GM18873 (cell line): ENCODE results near the gene UGT1A10.

Experiments
- ATAC-seq: cut with Tn5 transposase; IDR thresholded peaks from one replicate; pipeline ENCODE4 v1.9.1; 2021; ENCODE audit warnings: mild to moderate bottlenecking, moderate library complexity, moderate number of reproducible peaks; ENCODE audit not compliant: unreplicated experiment, low FRiP score

Gene UGT1A10

GRCh38 chr2:233818639-233819621 is 182.7 kb downstream of the UGT1A10 start:
- ATAC-seq, result no peak

GRCh38 chr2:233819884-233820773 is 183.9 kb downstream of the UGT1A10 start:
- no peak for ATAC-seq

- ATAC-seq, result no peak
These were observed 184.5 kb downstream of the UGT1A10 start for GRCh38 chr2:233820774-233821105.

- ATAC-seq, result no peak
These were observed 184.9 kb downstream of the UGT1A10 start for GRCh38 chr2:233821196-233821595.

DNA sequence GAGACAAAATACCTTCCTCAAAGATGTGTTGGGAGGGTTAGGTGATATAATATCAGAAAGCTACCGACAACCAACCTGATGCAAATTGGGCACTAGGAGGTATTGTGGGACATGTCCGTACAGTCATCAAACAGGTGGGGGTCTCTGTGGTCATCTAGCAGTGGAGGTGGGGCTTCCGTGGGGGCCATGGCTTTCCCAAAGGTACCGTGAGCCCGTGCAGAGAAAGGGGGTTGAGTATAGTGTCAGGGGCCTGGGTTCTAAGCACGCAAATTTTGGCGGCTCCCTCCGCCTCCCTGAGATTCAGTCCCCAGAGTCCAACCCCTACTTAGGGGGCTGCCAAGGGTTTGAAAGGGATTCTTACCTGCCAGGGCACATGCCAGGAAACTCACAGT is 185.5 kb downstream of the UGT1A10 start:
- ATAC-seq, result no peak

DNA sequence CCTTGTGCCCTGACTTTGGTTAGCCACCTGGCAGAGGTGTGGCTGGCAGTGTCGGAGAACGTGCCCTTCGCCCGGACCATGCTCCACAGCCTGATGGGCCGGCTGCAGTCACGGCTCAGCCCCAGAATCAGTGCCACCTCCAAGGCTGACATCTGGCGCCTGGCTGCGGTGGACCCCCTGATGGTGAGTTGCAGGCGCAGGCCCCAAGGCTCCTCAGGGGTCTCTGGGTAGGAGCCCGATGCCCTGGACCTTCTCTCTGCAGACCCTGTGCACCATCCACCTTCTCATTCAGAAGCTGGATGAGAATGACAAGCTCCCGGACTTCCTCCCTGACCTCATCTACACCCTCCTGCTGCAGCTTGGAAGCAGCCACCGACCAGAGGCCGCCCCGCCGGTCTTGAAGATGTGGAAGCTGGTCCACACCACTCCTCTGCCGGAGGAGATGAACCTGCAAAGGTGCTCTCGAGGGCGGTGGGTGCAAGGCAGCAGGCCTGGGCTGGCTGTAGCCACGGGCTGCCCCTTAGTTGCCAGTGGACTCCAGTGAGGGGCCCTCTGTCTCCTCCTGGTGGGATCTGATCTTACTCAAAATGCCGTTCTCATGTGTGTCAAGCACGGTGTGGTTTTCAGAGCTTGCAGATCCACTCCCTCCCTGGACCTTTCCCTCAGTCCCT is 186.0 kb downstream of the UGT1A10 start:
- ATAC-seq, result no peak
